OCI-LY3 (cell line): Measurements from ENCODE around the gene CFAP54.

Experiments
- H2AFZ ChIP-seq: fragments of 200-600, 300-600 bp; shearing (Covaris generic); 2 replicates; pipeline ENCODE4 v1.6.0; 2014; ENCODE audit warnings: antibody characterized with exemption, low read depth, low read length
- H3K27ac ChIP-seq: fragments of 200-600, 300-600 bp; sonication (generic); 2 replicates; pipeline ENCODE4 v1.5.1; 2014; ENCODE audit warnings: mild to moderate bottlenecking, low read length, moderate library complexity, mixed read lengths
- H3K27me3 ChIP-seq: fragments of 200-600, 300-600 bp; sonication (generic); 2 replicates; pipeline ENCODE4 v1.6.1; 2014; ENCODE audit warnings: low read depth, low read length, mixed read lengths
- H3K36me3 ChIP-seq: fragments of 200-600, 300-600 bp; sonication (generic); replicated peaks from 2 replicates; pipeline ENCODE3; 2014; ENCODE audit warnings: low read depth, low read length, mixed read lengths
- H3K4me1 ChIP-seq: fragments of 300-600, 200-600 bp; sonication (generic); 2 replicates; pipeline ENCODE4 v1.6.1; 2014; ENCODE audit warnings: low read length, mixed read lengths
- H3K4me2 ChIP-seq: fragments of 200-600, 300-600 bp; sonication (generic); 2 replicates; pipeline ENCODE4 v1.6.1; 2014; ENCODE audit warnings: low read length, mixed read lengths
- H3K4me3 ChIP-seq: fragments of 300-600, 200-600 bp; sonication (generic); 2 replicates; pipeline ENCODE4 v1.5.1; 2014; ENCODE audit warnings: antibody characterized with exemption, mild to moderate bottlenecking, low read length, moderate library complexity
- H3K79me2 ChIP-seq: fragments of 300-600, 200-600 bp; shearing (Covaris generic); 2 replicates; pipeline ENCODE4 v1.6.1; 2014; ENCODE audit warnings: mild to moderate bottlenecking, low read length, mixed read lengths
- H3K9ac ChIP-seq: fragments of 300-600, 200-600 bp; shearing (Covaris generic); 2 replicates; pipeline ENCODE4 v1.6.0; 2014; ENCODE audit warnings: mild to moderate bottlenecking, low read length, moderate library complexity
- H3K9me3 ChIP-seq: fragments of 200-600, 300-600 bp; shearing (Covaris generic); 2 replicates; pipeline ENCODE4 v1.6.1; 2014; ENCODE audit warnings: low read length, mixed read lengths; ENCODE audit not compliant: insufficient read depth
- H4K20me1 ChIP-seq: fragments of 200-600, 300-600 bp; sonication (generic); 2 replicates; pipeline ENCODE4 v1.6.1; 2016; ENCODE audit warnings: low read length, mixed read lengths; ENCODE audit not compliant: insufficient read depth
- CTCF ChIP-seq: fragments of 200-600, 300-600 bp; sonication (generic); IDR thresholded peaks from 2 replicates; pipeline ENCODE4 v1.5.1; 2014; ENCODE audit warnings: antibody characterized with exemption, low read length, low read depth
- EZH2phosphoT487 ChIP-seq: fragments of 200-600 bp; shearing (Covaris generic); IDR thresholded peaks from 2 replicates; pipeline ENCODE4 v1.6.1; 2018; ENCODE audit warnings: antibody characterized with exemption, mixed run types, low read depth

Gene CFAP54

DNA sequence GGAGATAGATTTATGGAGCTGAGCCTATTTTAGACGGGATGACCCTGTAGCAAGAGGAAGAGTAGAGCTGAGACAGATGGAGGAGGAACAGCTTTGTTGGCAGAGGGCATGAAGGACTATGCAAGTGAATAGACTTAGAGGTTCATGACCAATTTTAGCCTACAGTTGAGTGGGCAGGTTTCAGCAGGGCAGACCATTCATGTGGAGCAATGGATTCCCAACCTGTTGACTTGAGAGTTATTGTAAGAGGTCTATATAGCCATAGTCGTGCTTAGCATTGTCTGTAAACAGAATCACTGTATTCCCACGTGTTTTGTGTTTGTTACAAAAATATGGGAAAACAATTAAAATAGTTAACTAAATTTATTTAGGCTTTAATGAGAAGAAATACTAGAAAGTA, 116.8 kb downstream of the CFAP54 start:
- no peak overlapping the region for H3K9ac ChIP-seq
- no peak overlapping the region for H3K4me2 ChIP-seq
- no peak overlapping the region for H2AFZ ChIP-seq

DNA sequence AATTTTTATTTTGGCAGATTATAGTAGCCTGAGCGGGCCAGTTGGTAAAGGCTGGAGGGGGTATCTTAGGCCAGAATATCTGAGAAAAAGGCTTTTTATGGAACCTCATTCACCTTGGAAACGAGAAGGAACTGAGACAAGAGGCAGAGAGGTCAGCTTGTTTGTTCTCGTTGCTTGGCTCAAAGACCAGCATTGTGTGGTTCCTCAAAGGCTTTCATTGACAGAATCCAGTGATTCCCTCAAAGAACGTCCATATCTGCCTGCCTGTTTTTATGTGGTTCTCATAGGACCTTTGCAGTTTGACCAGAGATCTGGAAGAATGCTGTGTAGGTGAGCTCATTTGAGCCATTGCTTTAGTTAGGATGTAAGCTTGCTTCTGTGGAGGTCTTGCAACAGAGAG, 117.3 kb downstream of the CFAP54 start:
- Histone ChIP-seq H3K4me3 (no peak overlapping the region), H3K36me3 (no peaks in the 10 kb centered on the region), H4K20me1 (no peaks in the 10 kb centered on the region), H3K27me3 (peaks cover 12% of the 10 kb centered on the region), H3K9me3 (no peaks in the 10 kb centered on the region), H3K79me2 (no peaks in the 10 kb centered on the region), H2AFZ (no peak overlapping the region), H3K4me1 (no peaks in the 10 kb centered on the region), H3K27ac (no peak overlapping the region), H3K4me2 (no peak overlapping the region), H3K9ac (no peak overlapping the region)
- TF ChIP-seq CTCF, result no peak

More for the DNA sequence above, 116.8 kb downstream of the CFAP54 start:
- Histone ChIP-seq H3K4me3 (no peak overlapping the region), H3K27me3 (peaks cover 12% of the 10 kb centered on the region), H3K4me1 (no peaks in the 10 kb centered on the region), H3K36me3 (no peaks in the 10 kb centered on the region), H3K79me2 (no peaks in the 10 kb centered on the region), H3K27ac (no peak overlapping the region), H3K9me3 (no peaks in the 10 kb centered on the region), H4K20me1 (no peaks in the 10 kb centered on the region)
- no peak for TF ChIP-seq EZH2phosphoT487
- TF ChIP-seq CTCF, result no peak

GRCh38 chr12:96617178-96617577, 127.8 kb downstream of the CFAP54 start:
- H3K9me3 ChIP-seq, result no peaks in the 10 kb centered on the region
- H3K4me3 ChIP-seq, result no peak overlapping the region
- H3K79me2 ChIP-seq, result no peaks in the 10 kb centered on the region
- no peaks in the 10 kb centered on the region for H3K27me3 ChIP-seq
- no peak overlapping the region for H2AFZ ChIP-seq
- TF ChIP-seq EZH2phosphoT487, result no peak
- TF ChIP-seq CTCF, result peak; percentile 23; the same call in 1 of the 2 replicates
- peaks cover 26% of the 10 kb centered on the region for H3K4me1 ChIP-seq
- no peaks in the 10 kb centered on the region for H4K20me1 ChIP-seq
- no peak overlapping the region for H3K4me2 ChIP-seq
- H3K36me3 ChIP-seq, result no peaks in the 10 kb centered on the region
- H3K9ac ChIP-seq, result no peak overlapping the region
- no peak overlapping the region for H3K27ac ChIP-seq

DNA sequence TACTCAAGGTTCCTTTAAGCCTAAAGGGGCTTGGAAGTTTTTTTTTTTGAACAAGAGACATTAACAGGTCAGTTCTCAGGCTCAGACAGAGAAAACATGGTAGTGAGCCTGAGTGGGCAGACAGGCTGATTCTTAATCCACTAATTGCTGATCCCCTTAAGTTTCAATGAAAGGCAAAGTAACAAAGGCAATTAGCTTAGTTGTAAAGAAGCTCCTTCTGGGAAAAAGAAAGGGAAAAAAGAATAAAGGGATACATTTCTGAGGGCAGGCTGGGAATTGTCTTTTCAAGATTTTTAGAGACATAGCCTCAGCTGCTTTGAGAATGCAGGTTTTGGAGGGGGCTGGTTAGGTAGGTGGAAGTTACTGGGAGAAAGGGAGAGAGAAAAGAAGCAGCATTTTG, 133.8 kb downstream of the CFAP54 start:
- TF ChIP-seq EZH2phosphoT487 (no peak), CTCF (no peak)
- H3K4me1 ChIP-seq, result peaks cover 26% of the 10 kb centered on the region
- H3K4me3 ChIP-seq, result no peak overlapping the region
- H3K27ac ChIP-seq, result no peak overlapping the region
- H3K4me2 ChIP-seq, result no peak overlapping the region
- no peak overlapping the region for H3K9ac ChIP-seq
- H3K36me3 ChIP-seq, result no peaks in the 10 kb centered on the region
- no peaks in the 10 kb centered on the region for H3K9me3 ChIP-seq
- no peaks in the 10 kb centered on the region for H4K20me1 ChIP-seq
- H3K79me2 ChIP-seq, result no peaks in the 10 kb centered on the region
- H3K27me3 ChIP-seq, result no peaks in the 10 kb centered on the region
- H2AFZ ChIP-seq, result no peak overlapping the region
